Astrocyte (in vitro differentiated cells and primary cell): Measurements from ENCODE around the gene KTI12.

ENCODE experiments used
- CTCF ChIP-seq: IDR thresholded peaks from 2 replicates; pipeline ENCODE4 v1.5.1; 2011; ENCODE audit warnings: low read depth, mild to moderate bottlenecking, inconsistent platforms, low read length, moderate library complexity; ENCODE audit not compliant: insufficient read depth
- EZH2 ChIP-seq: IDR thresholded peaks from 2 replicates; pipeline ENCODE4 v1.6.1; 2012; ENCODE audit warnings: mild to moderate bottlenecking, low read length, inconsistent platforms; ENCODE audit not compliant: insufficient read depth

DNA sequence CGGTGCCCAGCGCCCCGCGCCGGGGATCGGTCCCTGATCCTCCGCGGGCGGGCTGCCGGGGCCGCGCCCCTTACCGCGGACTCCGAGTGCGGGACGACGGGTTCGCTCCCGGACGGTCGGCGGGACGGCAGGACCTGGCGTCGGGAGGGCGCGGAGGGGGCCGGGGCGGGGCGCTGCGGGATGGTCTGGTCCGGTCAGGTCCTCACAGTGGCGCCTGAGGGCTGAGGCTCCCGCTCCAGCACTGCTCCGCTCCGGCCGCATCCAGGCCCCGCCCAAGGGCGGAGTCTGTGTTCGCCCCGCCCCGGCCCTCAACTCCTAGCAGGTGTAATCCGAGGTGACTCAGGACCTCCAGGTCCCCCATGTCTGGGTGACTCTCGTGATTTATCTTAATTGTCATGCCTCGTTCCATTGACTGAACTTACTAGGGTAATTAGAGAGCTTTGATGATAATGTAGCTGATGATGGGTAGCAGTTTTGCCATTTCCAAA lies 43.1 kb downstream of the KTI12 start, which contains the start of gene RAB3B:
- TF ChIP-seq CTCF = no peak
- TF ChIP-seq EZH2 = no peak
